ENCODE results near the gene LASP1.

The LASP1 gene

DNA sequence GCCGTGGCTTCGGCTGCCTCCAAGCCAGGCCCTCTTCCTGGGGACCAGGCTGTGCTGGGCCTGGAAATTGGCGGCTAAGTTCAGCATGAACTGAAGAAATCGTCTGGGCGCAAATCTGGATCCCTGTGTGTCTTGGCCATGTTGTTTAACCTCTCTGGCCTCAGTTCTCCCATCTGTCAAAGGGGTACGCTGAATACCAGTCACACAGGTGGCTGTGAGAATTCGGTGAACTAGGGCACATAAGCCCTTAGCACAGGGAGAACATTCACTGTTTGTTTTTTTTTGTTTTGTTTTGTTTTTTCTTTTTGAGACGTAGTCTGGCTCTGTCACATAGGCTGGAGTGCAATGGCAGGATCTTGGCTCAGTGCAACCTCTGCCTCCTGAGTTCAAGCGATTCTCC is 19.0 kb downstream of the LASP1 start:
- DNase-seq (ENCODE audit: low read depth, low spot score) = no peak

DNA sequence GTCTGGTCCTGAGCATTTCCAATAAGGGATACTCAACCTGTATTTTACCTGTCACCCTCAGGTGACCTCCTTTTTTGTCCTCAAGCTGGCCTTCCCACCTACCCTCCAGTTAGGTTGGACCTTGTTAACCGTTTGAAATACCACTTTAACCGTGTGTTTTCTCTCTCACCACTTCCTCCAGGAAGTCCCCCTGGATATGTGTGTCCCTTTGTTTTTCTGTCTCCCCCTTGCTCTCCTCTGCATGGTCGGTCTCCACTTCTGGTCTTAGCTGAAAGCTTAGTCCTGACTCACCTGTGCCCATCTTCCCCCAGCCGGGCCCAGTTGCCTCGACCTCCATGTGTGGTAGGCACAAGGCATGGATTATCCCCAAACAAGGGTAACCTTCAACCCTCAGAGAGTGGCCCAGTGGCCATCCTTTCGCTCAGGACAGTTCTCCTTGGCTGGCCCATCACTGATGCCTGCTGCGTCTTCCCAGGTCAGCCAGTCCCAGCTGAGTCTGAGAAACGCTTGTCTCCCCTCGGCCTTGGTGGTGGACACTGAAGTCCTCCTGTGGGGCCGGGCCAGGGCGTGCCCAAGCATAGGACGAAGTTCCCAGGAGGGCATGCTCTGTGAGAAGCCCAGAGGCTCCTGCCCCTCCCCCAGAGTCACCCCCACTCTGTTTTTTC is 20.0 kb downstream of the LASP1 start:
- DNase-seq (ENCODE audit: low read depth, low spot score) = no peak

DNA sequence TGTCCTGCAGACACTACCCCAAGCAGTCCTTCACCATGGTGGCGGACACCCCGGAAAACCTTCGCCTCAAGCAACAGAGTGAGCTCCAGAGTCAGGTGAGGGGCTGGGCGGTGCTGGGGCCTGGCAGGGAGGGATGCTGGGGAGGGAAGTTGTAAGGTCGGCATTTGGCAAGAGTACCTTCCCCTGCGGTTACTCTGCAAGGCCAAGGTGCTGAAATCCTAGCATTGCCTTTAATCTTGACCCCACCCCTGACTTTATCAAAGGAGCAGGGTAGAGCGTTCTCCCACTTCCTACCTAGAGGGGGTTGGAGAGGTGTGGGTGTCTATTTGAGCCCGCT is 20.5 kb downstream of the LASP1 start:
- no peak for DNase-seq (ENCODE audit: low read depth, low spot score)

DNA sequence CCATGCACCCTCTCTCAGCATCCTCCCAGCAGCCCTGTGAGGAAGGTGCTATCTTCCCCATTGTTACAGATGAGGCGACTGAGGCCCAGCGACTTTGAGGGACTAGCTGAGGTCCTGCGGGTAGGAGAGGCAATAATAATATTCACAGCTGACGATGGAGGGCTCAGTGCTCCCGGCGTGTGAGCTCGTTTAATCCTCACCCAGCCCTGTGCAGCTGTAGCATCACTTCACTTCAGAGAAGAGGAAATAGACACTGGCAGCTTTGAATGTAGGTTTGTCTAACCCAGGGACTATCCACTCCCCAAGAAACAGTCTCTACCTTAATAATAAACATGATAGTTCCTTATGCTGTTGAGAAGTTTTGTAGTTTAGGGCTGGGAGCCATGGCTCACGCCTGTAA is 21.6 kb downstream of the LASP1 start:
- no peak for DNase-seq (ENCODE audit: low read depth, low spot score)

DNA sequence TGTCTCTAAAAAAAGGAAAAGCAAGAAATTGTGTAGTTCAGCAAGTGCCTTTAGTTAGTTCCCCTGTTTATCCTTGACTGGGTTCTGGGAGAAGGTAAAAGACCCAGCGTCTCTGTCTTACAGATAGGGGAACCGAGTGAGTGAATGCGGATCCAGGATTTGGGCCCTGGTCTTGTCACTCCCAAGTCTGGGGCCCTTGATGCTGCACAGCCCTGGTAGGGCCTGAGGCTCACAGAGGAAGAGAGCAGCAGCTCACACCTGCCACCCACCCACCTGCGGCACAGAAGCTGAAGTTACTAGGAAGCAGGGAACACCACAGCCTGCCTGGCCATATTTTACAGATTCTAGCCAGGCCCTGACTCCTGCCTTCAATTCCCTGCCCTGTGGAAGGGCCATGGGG is 22.2 kb downstream of the LASP1 start:
- DNase-seq (ENCODE audit: low read depth, low spot score) = no peak

DNA sequence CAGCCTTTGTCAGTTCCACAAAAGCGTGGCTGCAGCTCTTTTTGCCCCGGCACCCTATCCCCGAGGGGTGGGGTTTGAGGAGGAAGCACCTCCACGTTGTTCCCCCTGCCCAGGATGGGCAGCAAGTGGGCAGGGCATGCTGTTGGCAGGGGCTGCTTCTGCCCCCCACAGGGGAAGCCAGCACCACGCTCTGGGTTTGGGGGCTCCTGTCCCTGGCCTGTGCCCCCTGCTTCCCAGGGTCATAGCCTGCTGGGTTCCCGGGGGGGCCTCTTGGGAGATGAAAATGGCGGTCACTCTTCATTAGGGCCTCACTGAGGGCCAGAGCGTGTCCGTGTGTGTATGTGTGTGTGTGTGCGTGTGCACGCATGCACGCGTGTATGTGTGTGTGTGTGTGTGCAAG is 22.8 kb downstream of the LASP1 start:
- no peak for DNase-seq (ENCODE audit: low read depth, low spot score)

DNA sequence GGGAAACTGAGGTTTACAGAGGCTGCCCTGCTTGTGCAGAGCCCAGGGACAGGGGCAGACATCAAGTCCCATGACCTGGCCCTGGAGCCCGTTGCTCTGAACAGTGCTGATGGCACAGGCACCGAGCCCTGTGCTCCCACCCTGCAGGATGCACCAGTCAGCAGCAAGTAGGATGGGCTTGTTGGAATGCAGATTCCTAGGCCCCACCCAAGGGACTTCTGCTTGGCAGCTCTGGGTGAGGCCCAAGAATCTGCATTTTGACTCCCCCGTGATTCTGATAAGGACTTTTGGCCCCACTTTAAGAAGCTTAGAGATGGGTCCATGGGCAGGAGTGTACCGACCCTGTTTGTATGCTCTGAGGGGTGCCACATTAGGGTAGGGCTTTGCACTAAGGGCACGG is 23.3 kb downstream of the LASP1 start:
- no peak for DNase-seq (ENCODE audit: low read depth, low spot score)

DNA sequence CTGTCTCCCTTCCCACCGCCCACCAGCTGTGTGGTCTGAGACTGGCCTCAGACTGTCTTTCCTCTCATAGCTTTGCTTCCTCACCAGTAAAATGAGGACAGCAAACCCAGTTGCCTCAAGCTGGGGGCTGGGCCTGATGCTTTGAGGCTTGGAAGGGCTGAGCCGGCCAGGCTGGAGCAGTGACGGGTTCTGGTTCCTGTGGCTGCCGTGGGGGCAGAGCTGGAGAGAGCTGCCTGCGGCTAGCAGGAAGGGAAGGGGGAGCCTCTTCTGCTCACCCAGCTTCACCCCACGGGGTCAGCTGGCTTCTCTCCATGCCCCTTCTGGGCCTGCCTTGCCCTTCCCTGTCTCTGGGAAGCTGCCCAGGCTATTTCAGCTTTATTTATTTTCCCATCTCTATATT is 23.7 kb downstream of the LASP1 start:
- no peak for DNase-seq (ENCODE audit: low read depth, low spot score)

DNA sequence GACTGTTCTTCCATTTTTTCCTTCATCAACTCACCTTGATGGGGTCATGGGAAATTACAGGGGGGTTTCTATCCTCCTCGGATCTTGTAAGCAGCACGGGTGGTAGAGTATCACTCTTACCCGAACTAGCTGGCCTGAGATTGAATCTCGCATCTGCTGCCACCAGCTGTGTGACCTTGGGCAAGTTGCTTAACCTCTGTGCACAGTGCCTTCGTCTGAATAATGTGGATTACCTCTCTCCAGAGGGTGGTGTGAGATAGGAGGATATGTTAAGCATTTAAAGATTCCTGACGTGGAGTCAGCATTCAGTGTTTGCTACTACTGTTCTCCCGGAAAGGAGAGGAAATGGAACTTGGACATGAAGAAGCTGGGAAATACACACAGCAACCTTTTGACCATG is 24.4 kb downstream of the LASP1 start:
- no peak for DNase-seq (ENCODE audit: low read depth, low spot score)

DNA sequence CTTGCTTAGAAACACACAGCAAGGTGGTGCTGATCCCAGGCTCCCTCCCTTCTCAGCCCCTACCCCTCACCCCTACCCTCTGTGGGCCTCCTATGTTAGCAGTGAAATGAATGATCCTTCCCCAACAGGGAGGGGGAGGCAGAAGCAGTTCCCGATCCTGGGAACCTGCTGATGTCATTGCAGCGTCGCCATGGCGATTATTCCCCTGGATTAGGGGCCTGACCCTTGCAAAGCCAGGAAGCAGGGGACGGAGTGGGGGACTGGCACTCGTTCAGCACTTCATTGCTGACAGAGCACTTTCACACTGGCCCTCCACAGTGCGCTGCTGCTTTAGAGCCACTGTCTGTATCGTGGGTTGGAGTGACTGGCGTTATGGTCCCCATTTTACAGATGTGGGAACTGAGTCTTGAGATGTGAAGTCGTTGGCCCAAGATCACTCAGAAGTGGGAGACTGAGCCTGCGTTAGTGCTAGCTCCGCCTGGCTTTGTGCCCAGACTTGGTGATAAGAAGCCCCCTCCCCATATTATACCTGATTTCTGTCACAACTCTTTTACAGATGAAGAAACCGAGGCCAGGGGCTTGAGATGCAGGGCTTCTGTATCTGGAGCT is 26.6 kb downstream of the LASP1 start:
- DNase-seq (ENCODE audit: low read depth, low spot score) = no peak

DNA sequence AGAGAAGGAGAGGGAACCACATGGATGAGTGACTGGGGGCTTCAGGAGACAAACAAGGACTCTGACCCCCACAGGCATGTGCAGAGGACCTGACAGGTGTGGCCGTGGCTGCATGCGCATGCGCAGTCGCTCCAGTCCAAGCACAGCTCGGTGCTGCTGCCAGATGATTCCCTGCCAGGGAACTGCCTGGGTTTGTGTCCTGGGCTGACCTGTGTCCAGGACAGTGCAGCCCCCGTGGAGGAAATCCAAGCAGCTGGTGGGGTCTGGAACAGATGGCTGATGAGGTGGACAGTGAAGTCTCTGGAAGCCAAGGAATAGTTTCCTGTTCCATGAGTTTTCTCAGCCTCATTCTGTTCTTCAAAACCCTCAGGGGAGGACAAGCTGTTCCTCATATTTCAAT is 27.3 kb downstream of the LASP1 start:
- DNase-seq (ENCODE audit: low read depth, low spot score) = no peak

DNA sequence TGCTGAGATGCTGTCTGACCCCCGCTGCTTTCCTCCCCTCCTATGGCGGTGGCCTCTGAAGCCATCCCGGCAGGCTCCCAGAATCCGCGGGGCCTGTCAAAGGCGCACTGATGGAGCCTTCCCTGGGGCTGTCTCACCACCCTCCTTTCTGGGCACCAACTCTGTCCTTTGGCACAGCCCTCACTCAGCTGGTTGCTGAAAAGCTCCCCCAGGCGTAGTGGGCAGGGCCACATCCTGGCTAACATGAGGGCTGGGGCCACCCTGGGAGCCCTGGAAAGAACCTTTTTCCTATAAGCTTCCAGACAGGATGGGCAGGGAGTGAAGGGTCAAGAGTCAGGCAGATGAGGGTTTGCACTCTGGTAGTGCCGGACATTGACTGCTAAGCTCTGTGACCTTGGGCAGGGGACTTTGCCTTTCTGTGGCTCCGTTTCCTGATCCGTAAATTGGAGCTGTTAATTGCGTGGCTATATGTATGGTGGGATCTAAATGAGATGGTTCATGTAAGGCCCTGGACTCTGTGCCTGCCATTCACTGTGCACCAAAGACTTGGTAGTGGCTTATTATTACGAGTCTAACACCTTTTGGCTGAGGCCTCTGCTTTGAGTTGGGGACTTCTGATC is 27.9 kb downstream of the LASP1 start:
- no peak for DNase-seq (ENCODE audit: low read depth, low spot score)

DNA sequence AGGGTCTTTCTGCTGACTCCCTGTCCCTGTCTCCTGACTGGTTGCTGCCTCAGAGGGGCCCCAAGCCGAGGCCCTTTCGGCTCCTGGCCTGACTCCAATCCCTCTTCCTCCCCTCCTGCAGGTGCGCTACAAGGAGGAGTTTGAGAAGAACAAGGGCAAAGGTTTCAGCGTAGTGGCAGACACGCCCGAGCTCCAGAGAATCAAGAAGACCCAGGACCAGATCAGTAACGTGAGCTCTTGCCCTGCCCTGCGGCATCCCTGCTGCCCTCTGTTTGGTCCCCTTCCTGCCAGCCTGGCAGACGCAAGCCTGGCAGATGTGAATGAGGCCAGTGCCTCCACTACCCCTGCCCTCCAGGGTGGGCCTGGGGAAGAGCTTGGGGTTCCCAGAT is 28.4 kb downstream of the LASP1 start:
- no peak for DNase-seq (ENCODE audit: low read depth, low spot score)

DNA sequence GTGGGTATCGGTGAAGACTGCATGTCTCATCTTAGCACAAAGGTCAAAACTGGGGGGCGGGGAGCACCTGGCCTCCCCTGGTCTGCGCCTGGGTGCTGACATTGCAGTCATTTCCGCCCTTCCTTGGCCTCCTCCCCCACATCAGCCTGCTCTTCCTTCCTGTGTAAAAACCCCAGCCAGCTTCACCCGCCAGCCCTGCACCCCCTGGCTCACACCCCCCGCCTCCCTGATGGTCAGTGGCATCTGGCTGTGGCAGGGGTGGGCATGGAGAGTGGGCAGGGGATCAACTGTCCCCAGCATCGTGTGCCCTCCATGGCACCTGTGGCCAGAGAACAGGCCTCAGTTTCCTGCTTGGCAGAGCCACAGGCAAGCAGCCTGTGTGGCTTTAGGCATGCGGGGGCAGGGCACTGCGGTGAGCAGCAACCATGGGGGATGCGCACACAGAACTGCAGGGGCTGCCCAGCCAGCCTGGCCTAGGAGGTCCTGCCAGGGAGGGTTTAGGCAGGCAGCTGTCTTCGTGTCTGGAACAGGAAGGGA is 29.0 kb downstream of the LASP1 start:
- DNase-seq (ENCODE audit: low read depth, low spot score) = no peak

DNA sequence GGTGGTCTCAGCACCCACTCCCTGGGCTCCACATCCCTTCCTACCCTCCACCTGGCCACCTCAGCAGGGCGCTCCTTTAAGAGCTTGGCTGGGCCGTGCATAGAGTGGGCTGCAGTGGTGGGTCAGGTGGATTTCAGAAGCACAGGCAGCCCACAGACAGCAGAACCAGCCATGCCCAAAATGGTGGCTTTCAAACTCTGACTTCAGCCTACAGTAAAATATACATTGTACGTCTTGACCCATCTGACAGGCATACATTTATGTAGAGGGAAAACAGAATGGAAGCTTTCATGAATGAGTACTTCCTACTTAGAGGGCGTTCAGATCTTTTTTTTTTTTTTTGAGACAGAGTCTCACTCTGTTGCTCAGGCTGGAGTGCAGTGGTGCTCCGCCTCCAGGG is 29.6 kb downstream of the LASP1 start:
- no peak for DNase-seq (ENCODE audit: low read depth, low spot score)

DNA sequence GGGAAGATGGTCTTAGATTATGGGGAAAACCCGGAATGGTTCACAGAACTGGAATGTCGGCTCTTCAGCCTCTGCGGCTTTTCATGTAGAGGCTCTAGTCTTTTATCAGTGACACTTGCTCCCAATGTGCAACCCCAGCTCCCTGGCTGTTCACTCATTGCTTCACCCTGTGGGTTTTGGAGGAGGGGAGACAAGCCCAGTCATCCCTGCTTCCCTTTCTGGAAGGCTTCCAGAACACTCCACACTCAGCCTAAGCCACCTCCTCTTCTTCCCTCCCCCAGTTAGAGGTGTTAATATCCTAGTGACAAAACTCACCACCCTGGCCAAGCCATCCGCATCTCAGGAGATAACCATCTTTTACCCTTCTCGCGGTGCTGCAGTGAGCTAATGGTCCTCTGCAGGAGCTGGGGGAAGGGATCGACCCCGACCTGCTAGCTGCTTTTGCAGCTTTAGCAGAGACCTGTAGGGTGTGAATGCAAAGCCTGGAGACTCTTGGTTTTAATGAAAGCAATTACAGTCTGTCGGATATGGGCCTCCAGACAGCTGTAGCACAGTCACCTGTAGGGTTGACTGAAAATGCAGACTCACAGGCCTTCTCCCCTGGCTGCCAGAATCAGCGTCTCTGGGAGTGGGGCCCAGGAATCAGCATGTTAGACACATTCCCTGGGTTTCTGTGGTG is 31.3 kb downstream of the LASP1 start:
- DNase-seq (ENCODE audit: low read depth, low spot score) = no peak

DNA sequence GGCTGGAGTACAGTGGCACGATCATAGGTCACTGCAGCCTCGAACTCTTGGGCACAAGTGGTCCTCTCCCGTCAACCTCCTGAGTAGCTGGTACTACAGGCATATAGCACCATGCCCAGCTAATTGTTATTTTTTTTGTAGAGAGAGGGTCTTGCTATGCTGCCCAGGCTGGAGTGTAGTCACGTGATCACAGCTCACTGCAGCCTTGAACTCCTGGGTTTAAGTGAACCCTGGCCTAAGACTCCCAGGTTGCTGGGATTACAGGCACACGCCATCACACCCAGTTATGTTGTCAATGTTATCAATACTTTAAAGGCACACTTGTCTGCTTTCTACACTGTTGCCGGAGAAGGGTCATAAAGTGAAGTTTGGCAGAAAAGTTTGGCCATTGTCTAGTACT is 33.5 kb downstream of the LASP1 start:
- no peak for DNase-seq (ENCODE audit: low read depth, low spot score)

DNA sequence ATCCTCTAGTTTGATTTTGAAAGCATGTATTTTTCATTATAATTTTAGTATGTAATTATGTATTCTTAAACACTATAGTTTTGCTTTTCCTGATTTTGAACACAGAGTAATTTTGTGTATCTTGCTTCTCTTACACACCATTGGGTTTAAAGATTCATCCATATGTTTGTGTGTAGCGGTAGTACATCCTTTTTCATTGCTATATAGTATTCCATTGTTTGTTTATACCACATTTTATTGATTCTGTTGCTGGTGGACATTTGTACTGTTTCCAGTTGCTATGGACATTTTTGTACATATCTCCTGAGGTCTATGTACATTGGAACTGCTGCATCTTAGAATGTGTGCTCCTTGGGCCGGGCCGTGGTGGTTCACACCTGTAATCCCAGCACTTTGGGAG is 35.0 kb downstream of the LASP1 start:
- no peak for DNase-seq (ENCODE audit: low read depth, low spot score)

DNA sequence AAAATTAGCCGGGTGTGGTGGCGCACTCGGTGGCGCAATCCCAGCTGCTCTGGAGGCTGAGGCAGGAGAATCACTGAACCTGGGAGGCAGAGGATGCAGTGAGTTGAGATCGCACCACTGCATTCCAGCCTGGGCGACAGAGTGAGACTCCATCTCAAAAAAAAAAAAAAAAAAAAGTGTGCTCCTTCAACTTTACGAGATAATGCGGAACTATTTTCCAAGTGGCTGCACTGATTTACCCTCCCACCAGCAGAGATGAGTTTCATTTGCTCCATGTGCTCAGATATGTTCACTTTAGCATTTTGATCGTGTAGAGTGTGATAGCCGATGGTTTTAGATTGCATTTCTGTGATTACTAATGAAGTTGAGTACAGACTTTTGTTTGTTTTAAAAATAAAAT is 35.5 kb downstream of the LASP1 start:
- DNase-seq (ENCODE audit: low read depth, low spot score) = no peak

DNA sequence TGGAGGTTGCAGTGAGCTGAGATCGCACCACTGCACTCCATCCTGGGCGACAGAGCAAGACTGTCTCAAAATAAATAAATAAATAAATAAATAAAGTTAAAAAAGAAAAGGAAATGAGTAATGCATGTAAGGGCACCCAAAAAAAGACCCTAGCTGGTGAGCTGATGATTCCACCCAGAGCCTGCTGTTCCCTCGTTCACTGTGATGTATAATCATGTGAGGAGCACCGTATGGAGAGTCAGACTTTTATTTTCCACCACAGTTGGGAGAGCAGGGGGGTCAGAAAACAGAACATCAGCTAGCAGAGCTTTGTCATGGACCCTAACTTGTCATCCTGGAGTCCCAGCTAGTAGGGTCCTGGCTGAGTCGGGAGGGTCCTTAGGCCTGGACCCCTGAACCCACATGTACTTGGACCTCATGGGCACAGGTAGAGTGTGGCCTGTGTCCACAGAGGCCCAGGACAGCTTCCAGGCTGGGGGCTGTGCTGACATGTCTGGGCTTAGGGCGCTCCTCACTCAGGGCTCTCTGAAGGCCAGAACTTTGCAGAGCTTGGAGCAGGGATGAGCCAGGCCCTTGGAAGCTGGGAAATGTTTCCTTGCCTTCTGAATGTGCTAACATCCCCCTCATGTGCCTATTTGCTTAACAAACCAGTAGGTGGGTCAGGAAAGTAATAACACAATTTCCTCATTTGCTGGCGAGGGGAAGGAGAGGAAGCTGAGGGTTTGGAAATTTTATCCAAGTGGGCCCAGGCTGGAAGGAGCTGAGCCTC is 36.8 kb downstream of the LASP1 start:
- DNase-seq (ENCODE audit: low read depth, low spot score) = no peak

DNA sequence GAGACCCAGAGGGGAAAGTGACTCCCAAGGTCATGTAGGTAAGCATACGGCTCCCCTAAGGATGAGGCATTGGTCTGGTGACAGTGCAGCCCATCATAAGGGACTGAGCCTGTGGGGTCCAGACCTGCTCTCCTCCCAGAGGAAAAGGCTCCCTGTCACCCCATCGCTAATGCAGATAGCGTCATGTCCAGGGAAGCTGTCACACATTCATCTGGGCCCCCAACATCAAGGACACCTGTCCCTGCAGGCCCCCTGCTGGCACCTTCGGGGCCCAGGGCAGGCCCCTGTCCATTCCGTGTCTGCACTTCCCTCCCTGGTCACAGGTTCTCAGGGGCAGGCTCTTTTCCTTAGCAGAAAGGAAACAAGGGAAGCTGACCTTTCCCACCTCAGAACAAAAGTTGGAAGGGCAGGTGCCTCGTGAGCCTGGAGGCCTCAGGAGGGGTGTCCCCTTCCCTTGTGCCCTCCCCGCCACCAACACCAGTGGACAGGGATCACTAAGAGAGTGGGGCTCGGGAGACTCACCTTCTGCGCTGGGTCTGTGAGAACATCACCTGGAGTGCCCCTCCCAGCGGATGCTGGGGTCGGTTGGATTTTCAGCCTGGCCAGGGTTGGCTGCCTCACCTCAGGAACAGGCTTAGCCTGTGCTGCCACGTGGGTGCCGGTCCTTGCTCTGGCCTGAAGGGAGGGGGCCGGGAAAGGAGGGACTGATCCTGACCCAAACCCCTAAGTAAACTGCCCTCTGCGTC is 38.2 kb downstream of the LASP1 start:
- no peak for DNase-seq (ENCODE audit: low read depth, low spot score)
